Upper lobe of left lung (tissue), 6 donors: Measurements from ENCODE around the gene SPAST. TPM values are rescaled to one million over a fixed set of nuclear protein-coding genes. Genes with fewer than 3 reads are reported as not detected.
"Not testable (repeated sequence)": the region's sequence is repeated elsewhere in the genome, so short reads cannot be mapped to it uniquely, and the experiment has no call there.

Experiments used
- ATAC-seq, 2 donors: fragments of 200-7000 bp; cut with Tn5 transposase; one replicate each; pipeline ENCODE4 v1.9.1; 2022; ENCODE audit warnings: mild to moderate bottlenecking in 2 of 2, moderate library complexity in 2 of 2; ENCODE audit not compliant: low FRiP score in 2 of 2
- DNase-seq, 2 donors: peaks; one replicate each; pipeline ENCODE4 v3.0.0-alpha.2; 2019 to 2020
- H3K27ac ChIP-seq, 4 donors: fragments of 200-600 bp; sonication (generic); one replicate each; pipeline ENCODE4 v1.5.1; 2016 to 2019
- H3K27me3 ChIP-seq, 4 donors: fragments of 200-600 bp; sonication (generic); one replicate each; pipeline ENCODE4 v1.5.1; 2017 to 2019
- H3K36me3 ChIP-seq, 4 donors: fragments of 200-600 bp; sonication (generic); one replicate each; pipeline ENCODE4 v1.5.1; 2016 to 2019
- H3K4me1 ChIP-seq, 4 donors: fragments of 200-600 bp; sonication (generic); one replicate each; pipeline ENCODE4 v1.5.1; 2018 to 2019
- H3K4me3 ChIP-seq, 4 donors: fragments of 200-600 bp; sonication (generic); one replicate each; pipeline ENCODE4 v1.5.1; 2017 to 2019; ENCODE audit warnings: mild to moderate bottlenecking in 2 of 4, moderate library complexity in 1 of 4
- H3K9me3 ChIP-seq, 4 donors: fragments of 200-600 bp; sonication (generic); one replicate each; pipeline ENCODE4 v1.5.1; 2018 to 2019
- CTCF ChIP-seq, 6 experiments: fragments of 450-650 bp in 4 of 6; fragments of 200-600 bp in 2 of 6; sonication (generic) in 2 of 6; IDR thresholded peaks; one replicate each; pipeline ENCODE4 v1.5.1; 2016 to 2019; ENCODE audit warnings: antibody characterized with exemption in 6 of 6
- EP300 ChIP-seq, 4 donors: sonication (generic); formaldehyde crosslinking; IDR thresholded peaks; one replicate each; pipeline ENCODE4 v1.5.1; 2017; ENCODE audit warnings: antibody characterized with exemption in 4 of 4, control low read depth in 2 of 4
- POLR2A ChIP-seq, 4 donors: fragments of 450-650 bp; IDR thresholded peaks; one replicate each; pipeline ENCODE4 v1.5.1; 2016 to 2017; ENCODE audit warnings: antibody characterized with exemption in 4 of 4, mild to moderate bottlenecking in 2 of 4
- POLR2AphosphoS5 ChIP-seq, 2 donors: sonication (generic); formaldehyde crosslinking; IDR thresholded peaks; one replicate each; pipeline ENCODE4 v1.5.1; 2017; ENCODE audit warnings: antibody characterized with exemption in 2 of 2
- WGBS, 2 donors: methylation state at CpG; one replicate each; pipeline ENCODE4 v1.1.5; 2017 to 2018; 5-methylcytosine and 5-hydroxymethylcytosine counted together
- total RNA-seq, 6 donors: library from RNA; depleted of rRNA in 4 of 6; stranded (reverse); fragments of >200 nt in 4 of 6; gene quantifications; one replicate each; pipeline versions ENCODE4 v1.1.0 to v1.2.1, GENCODE V29; 2016 to 2021
- donor health status: DM: no; HTN: no; CAD: no; lungs with moderate emphysema.
- donor health status: DM: no; HTN: yes; CAD: no; lungs with severe emphysema.

SPAST gene
- total RNA-seq, 6 donors from 2014 or later: 9.9 to 28.3 (median 14.8) TPM

- H3K4me3 ChIP-seq: no peak overlapping the region
- H3K36me3 ChIP-seq: peaks cover 2 to 46% (median 9%) of the 10 kb centered on the region in 4 donors
- H3K27ac ChIP-seq: no peak overlapping the region
- no peaks in the 10 kb centered on the region for H3K4me1 ChIP-seq
- no peak for ATAC-seq
- H3K27me3 ChIP-seq: no peaks in the 10 kb centered on the region
- no peak for TF ChIP-seq CTCF (IDR thresholded peaks at IDR 0.05)
- TF ChIP-seq EP300 (IDR thresholded peaks at IDR 0.05): no peak
- TF ChIP-seq POLR2AphosphoS5 (IDR thresholded peaks at IDR 0.05): no peak
- TF ChIP-seq POLR2A (IDR thresholded peaks at IDR 0.05): no peak
- H3K9me3 ChIP-seq: no peaks in the 10 kb centered on the region
- DNase-seq: no peak
These were observed 61.3 kb downstream of the SPAST start for GRCh38 chr2:32124660-32125059.

GRCh38 chr2:32128636-32129035 is 65.3 kb downstream of the SPAST start:
- Histone ChIP-seq H3K27ac (no peak overlapping the region), H3K36me3 (peaks cover 2 to 54% (median 11%) of the 10 kb centered on the region in 4 donors), H3K4me1 (no peaks in the 10 kb centered on the region), H3K4me3 (no peak overlapping the region), H3K9me3 (no peaks in the 10 kb centered on the region), H3K27me3 (no peaks in the 10 kb centered on the region)
- no peak for DNase-seq
- no peak for TF ChIP-seq CTCF (IDR thresholded peaks at IDR 0.05)
- no peak for ATAC-seq
- 100% methylated on average over 1 of the region's 1 CpG for WGBS, 2 donors

GRCh38 chr2:32129086-32129485 is 65.7 kb downstream of the SPAST start:
- Histone ChIP-seq H3K9me3 (no peaks in the 10 kb centered on the region), H3K27me3 (no peaks in the 10 kb centered on the region), H3K4me1 (no peaks in the 10 kb centered on the region), H3K4me3 (no peak overlapping the region), H3K36me3 (peaks cover 2 to 54% (median 11%) of the 10 kb centered on the region in 4 donors), H3K27ac (no peak overlapping the region)
- no peak for DNase-seq
- ATAC-seq: no peak
- WGBS, 2 donors: 81 to 89% methylated on average over 2 of the region's 2 CpGs
- TF ChIP-seq POLR2A (IDR thresholded peaks at IDR 0.05) (no peak), EP300 (IDR thresholded peaks at IDR 0.05) (no peak), CTCF (IDR thresholded peaks at IDR 0.05) (no peak), POLR2AphosphoS5 (IDR thresholded peaks at IDR 0.05) (no peak)

GRCh38 chr2:32135409-32135808 is 72.1 kb downstream of the SPAST start:
- WGBS, 2 donors: 88 to 93% methylated on average over 8 of the region's 8 CpGs
- no peaks in the 10 kb centered on the region for H3K4me1 ChIP-seq
- H3K27ac ChIP-seq: no peak overlapping the region
- H3K27me3 ChIP-seq: no peaks in the 10 kb centered on the region
- no peaks in the 10 kb centered on the region for H3K9me3 ChIP-seq
- no peak overlapping the region for H3K4me3 ChIP-seq
- TF ChIP-seq POLR2A (IDR thresholded peaks at IDR 0.05) (no peak), POLR2AphosphoS5 (IDR thresholded peaks at IDR 0.05) (no peak), EP300 (IDR thresholded peaks at IDR 0.05) (no peak), CTCF (IDR thresholded peaks at IDR 0.05) (peak in 2 of 6 experiments; percentile 6 to 31)
- H3K36me3 ChIP-seq: peaks cover 5 to 53% (median 9%) of the 10 kb centered on the region in 4 donors
- ATAC-seq (peak; percentile 70 to 74), DNase-seq (no peak)

- H3K4me1 ChIP-seq: no peaks in the 10 kb centered on the region
- H3K27ac ChIP-seq: no peak overlapping the region
- no peaks in the 10 kb centered on the region for H3K27me3 ChIP-seq
- no peak for TF ChIP-seq CTCF (IDR thresholded peaks at IDR 0.05)
- TF ChIP-seq POLR2A (IDR thresholded peaks at IDR 0.05): no peak
- no peak for TF ChIP-seq POLR2AphosphoS5 (IDR thresholded peaks at IDR 0.05)
- TF ChIP-seq EP300 (IDR thresholded peaks at IDR 0.05): no peak
- ATAC-seq: no peak
- DNase-seq: no peak
- H3K36me3 ChIP-seq: peaks cover 5 to 48% (median 10%) of the 10 kb centered on the region in 4 donors
- no peak overlapping the region for H3K4me3 ChIP-seq
- WGBS, 2 donors: 78 to 86% methylated on average over 4 of the region's 4 CpGs
- H3K9me3 ChIP-seq: no peaks in the 10 kb centered on the region
These were observed 72.7 kb downstream of the SPAST start for GRCh38 chr2:32136097-32136496.

- 96 to 98% methylated on average over 12 to 14 of the region's 14 CpGs for WGBS, 2 donors
- peaks cover 0 to 57% (median 7%) of the 10 kb centered on the region in 4 donors for H3K36me3 ChIP-seq
- not testable (repeated sequence) for ATAC-seq
These were observed 88.2 kb downstream of the SPAST start for GRCh38 chr2:32151544-32151943.

More at GRCh38 chr2:32151544-32151943, 88.2 kb downstream of the SPAST start:
- H3K4me1 ChIP-seq, H3K27me3 ChIP-seq, H3K4me3 ChIP-seq, H3K27ac ChIP-seq, DNase-seq, H3K9me3 ChIP-seq: not testable (repeated sequence)
